ENCODE results near the gene STN1.

Gene STN1

DNA sequence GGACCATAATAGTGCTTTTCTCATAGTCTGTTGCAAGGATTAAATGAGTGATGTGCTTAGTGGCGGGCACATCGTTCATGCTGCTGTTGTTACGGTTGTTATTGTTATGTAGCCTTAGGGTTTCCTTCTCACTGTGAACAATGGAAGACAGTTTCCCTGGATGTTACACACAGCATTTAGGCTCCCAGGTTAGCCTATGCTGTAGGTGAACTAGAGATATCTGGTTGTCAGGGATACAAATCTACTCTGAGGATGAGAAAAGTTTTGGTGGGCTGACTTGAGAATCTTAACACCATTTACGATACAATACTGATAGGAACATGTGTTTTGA, 77.3 kb downstream of the STN1 start:
- no peak for DNase-seq

GRCh38 chr10:103839872-103840739, 77.9 kb downstream of the STN1 start:
- DNase-seq = no peak

- no peak for DNase-seq
Observed at GRCh38 chr10:103839519-103839871, 78.5 kb downstream of the STN1 start.

DNA sequence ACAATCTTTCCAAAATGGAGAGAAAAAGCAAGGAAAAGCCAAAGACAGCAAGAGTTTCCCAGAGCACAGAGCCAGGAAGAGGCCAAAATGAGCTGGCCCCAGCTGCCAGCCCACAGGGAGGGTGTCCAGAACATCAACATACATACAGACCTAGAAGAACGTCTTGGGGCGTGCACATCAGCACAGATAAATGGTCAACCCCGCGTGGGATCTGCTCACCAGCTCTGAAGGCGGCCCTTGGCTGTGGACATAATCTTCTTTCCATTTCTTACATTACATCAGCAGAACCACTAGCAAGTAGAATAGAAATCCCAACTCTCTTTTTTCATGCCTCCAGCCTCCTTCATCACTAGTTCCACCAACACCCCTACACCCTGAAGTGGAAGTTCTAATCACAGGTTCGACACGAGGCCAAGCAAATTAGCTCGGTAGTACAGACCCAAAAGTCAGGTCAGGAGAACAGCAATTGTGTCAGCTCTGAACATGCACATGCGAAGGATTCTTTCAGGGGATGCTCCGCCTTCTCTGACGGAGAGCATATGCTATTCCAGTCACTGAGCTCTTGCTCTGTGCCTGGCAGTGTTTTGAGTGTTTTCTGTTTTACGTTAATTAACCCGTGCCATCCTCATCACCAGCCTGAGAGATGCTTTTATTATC, 79.0 kb downstream of the STN1 start:
- no peak for DNase-seq

DNA sequence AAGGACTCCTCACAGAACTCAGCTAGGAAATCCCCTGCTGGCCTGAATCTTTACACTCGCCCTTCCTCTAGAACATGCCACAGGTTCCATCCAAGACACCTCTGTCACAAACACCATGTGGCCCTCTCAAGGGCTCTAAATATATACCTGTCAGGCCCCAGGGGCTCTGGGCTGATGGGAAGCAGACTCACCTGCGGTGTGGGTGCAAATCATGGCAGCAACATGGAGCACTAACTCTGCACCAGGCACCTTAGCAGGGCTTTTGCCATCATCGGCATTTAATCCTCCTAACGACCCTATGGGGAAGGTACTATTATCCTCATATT, 80.0 kb downstream of the STN1 start:
- no peak for DNase-seq

- no peak for DNase-seq
Observed at GRCh38 chr10:103837370-103838069, 80.5 kb downstream of the STN1 start.

- no peak for DNase-seq
Observed at GRCh38 chr10:103836861-103837260, 81.1 kb downstream of the STN1 start.

GRCh38 chr10:103836273-103836672, 81.7 kb downstream of the STN1 start:
- no peak for DNase-seq

- DNase-seq = no peak
Observed at GRCh38 chr10:103835096-103836050, 82.6 kb downstream of the STN1 start.

GRCh38 chr10:103834436-103835095, 83.4 kb downstream of the STN1 start:
- no peak for DNase-seq

DNA sequence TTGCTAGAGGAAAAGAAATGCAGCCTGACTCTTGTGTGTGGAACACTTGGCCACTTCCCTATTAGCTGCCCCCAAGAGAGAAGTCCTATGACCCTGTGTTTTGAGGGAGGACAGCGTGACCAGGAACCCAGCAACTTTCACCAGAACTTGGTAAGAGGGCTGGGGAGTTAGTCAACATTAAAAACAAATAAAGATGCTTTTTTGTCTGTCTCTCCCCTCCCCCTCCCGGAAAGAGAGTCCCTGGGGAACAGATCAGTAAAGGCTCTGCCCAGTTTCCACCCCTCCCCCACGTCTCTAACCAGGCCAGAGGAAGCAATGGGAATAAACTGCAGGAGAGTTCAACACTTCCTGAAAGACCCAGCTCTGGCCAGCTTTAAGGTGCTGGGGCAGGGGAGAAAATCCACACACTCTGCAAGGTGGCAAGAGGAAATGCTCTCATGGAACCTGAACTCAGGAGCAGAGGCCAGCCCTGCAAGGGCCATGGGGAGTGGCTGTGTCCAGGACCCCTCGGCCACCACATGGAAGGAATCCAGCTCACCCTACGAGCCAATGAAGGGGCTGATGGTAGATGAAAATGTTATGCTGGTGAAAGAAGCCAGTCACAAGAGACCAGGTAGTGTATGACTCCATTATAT, 84.1 kb downstream of the STN1 start:
- DNase-seq = no peak

- no peak for DNase-seq
Observed at GRCh38 chr10:103832806-103833205, 85.2 kb downstream of the STN1 start.
